Stimulated activated CD4-positive, alpha-beta T cell treated with anti-CD3 and anti-CD28 coated beads, Interleukin-12 subunit alpha, Interleukin-12 subunit beta, amount 100 ng/mL, for 48 hours (primary cell): ENCODE measurements around the gene HECTD4.

Experiments used
- DNase-seq, 3 donors: peaks; one replicate each; pipeline ENCODE4 v3.0.0-alpha.2; 2020; ENCODE audit warnings: low read depth in 2 of 3, low spot score in 1 of 3

HECTD4 gene

GRCh38 chr12:112217647-112218046 is 164.6 kb downstream of the HECTD4 start:
- DNase-seq: no peak

GRCh38 chr12:112216223-112216622 is 166.0 kb downstream of the HECTD4 start:
- no peak for DNase-seq

GRCh38 chr12:112214064-112214463 is 168.2 kb downstream of the HECTD4 start:
- DNase-seq: no peak

- DNase-seq: no peak
These were observed 173.8 kb downstream of the HECTD4 start for GRCh38 chr12:112208301-112208910.

- no peak for DNase-seq
These were observed 174.8 kb downstream of the HECTD4 start for GRCh38 chr12:112207397-112207924.

- DNase-seq: no peak
These were observed 175.3 kb downstream of the HECTD4 start for GRCh38 chr12:112206944-112207343.

- no peak for DNase-seq
These were observed 183.1 kb downstream of the HECTD4 start for GRCh38 chr12:112199136-112199535.

GRCh38 chr12:112198120-112198733 is 184.0 kb downstream of the HECTD4 start:
- peak; percentile 29 to 39 (median 30) for DNase-seq

- DNase-seq: no peak
These were observed 185.9 kb downstream of the HECTD4 start for GRCh38 chr12:112196196-112196875.

- DNase-seq: no peak
These were observed 187.5 kb downstream of the HECTD4 start for GRCh38 chr12:112194601-112195247.

GRCh38 chr12:112192475-112192874 is 189.8 kb downstream of the HECTD4 start:
- DNase-seq: no peak

GRCh38 chr12:112191840-112192321 is 190.3 kb downstream of the HECTD4 start:
- DNase-seq: no peak

GRCh38 chr12:112191201-112191600 is 191.0 kb downstream of the HECTD4 start:
- DNase-seq: no peak

- no peak for DNase-seq
These were observed 191.8 kb downstream of the HECTD4 start for GRCh38 chr12:112190231-112191025.

GRCh38 chr12:112188130-112188830 is 194.0 kb downstream of the HECTD4 start:
- no peak for DNase-seq

- no peak for DNase-seq
These were observed 196.9 kb downstream of the HECTD4 start for GRCh38 chr12:112185093-112185923.

- no peak for DNase-seq
These were observed 198.0 kb downstream of the HECTD4 start for GRCh38 chr12:112184056-112184887.
